AG10803 (cell line): ENCODE data around the gene GABRB2.

Source experiments
- DNase-seq: peaks from one replicate; pipeline ENCODE4 v3.0.0; 2010; ENCODE audit warnings: low read depth
- H3K4me3 ChIP-seq: 2 replicates; pipeline ENCODE4 v1.5.1; 2011; ENCODE audit warnings: mild to moderate bottlenecking, low read length, control low read depth
- CTCF ChIP-seq: conservative IDR thresholded peaks from 2 replicates; pipeline ENCODE4 v1.5.1; 2011; ENCODE audit warnings: mild to moderate bottlenecking, low read length, control low read depth, inconsistent platforms

Gene GABRB2

GRCh38 chr5:161421067-161421466, 125.5 kb downstream of the GABRB2 start:
- no peak overlapping the region for H3K4me3 ChIP-seq
- TF ChIP-seq CTCF, result no peak
- DNase-seq, result no peak

GRCh38 chr5:161420521-161420920, 126.0 kb downstream of the GABRB2 start:
- H3K4me3 ChIP-seq, result no peak overlapping the region
- no peak for TF ChIP-seq CTCF
- DNase-seq, result no peak

GRCh38 chr5:161414896-161415295, 131.6 kb downstream of the GABRB2 start:
- no peak overlapping the region for H3K4me3 ChIP-seq
- DNase-seq, result no peak
- TF ChIP-seq CTCF, result no peak

- TF ChIP-seq CTCF, result no peak
- no peak for DNase-seq
- no peak overlapping the region for H3K4me3 ChIP-seq
Observed at GRCh38 chr5:161414037-161414436, 132.5 kb downstream of the GABRB2 start.

GRCh38 chr5:161412792-161413191, 133.7 kb downstream of the GABRB2 start:
- no peak for DNase-seq
- H3K4me3 ChIP-seq, result no peak overlapping the region
- no peak for TF ChIP-seq CTCF

- DNase-seq, result no peak
- no peak for TF ChIP-seq CTCF
- no peak overlapping the region for H3K4me3 ChIP-seq
Observed at GRCh38 chr5:161411156-161411555, 135.4 kb downstream of the GABRB2 start.

- H3K4me3 ChIP-seq, result no peak overlapping the region
- DNase-seq, result no peak
- TF ChIP-seq CTCF, result no peak
Observed at GRCh38 chr5:161410640-161411039, 135.9 kb downstream of the GABRB2 start.
